Activated T-cell treated with anti-CD3 and anti-CD28 coated beads for 4 hours (primary cell): ENCODE results near the gene FAM171A2.

Experiments used
- DNase-seq: peaks from one replicate; pipeline ENCODE4 v3.0.0-alpha.2; 2020

Gene FAM171A2

GRCh38 chr17:44318077-44318892 lies 45.4 kb downstream of the FAM171A2 start:
- no peak for DNase-seq

GRCh38 chr17:44317545-44317944 lies 46.1 kb downstream of the FAM171A2 start:
- DNase-seq, result no peak

- DNase-seq, result no peak
Measured at GRCh38 chr17:44315760-44316731, 47.6 kb downstream of the FAM171A2 start.

GRCh38 chr17:44314869-44315661 lies 48.6 kb downstream of the FAM171A2 start:
- DNase-seq, result no peak

- no peak for DNase-seq
Measured at GRCh38 chr17:44314524-44314868, 49.2 kb downstream of the FAM171A2 start.

- DNase-seq, result no peak
Measured at GRCh38 chr17:44314031-44314430, 49.6 kb downstream of the FAM171A2 start.

GRCh38 chr17:44312396-44313104 lies 51.1 kb downstream of the FAM171A2 start:
- no peak for DNase-seq

GRCh38 chr17:44311562-44312181 lies 52.0 kb downstream of the FAM171A2 start:
- no peak for DNase-seq

- no peak for DNase-seq
Measured at GRCh38 chr17:44310609-44311376, 52.9 kb downstream of the FAM171A2 start.

GRCh38 chr17:44310188-44310587 lies 53.5 kb downstream of the FAM171A2 start:
- no peak for DNase-seq

- no peak for DNase-seq
Measured at GRCh38 chr17:44309472-44309871, 54.2 kb downstream of the FAM171A2 start.

- DNase-seq, result no peak
Measured at GRCh38 chr17:44308865-44309264, 54.8 kb downstream of the FAM171A2 start.

- peak; percentile 78 for DNase-seq
Measured at GRCh38 chr17:44308320-44308818, 55.3 kb downstream of the FAM171A2 start, which contains the start of gene RUNDC3A. Gene RUNDC3A (plus strand): TSS chr17:44308601. CDS start chr17:44308833, 232 bp downstream.

GRCh38 chr17:44307387-44308186 lies 56.1 kb downstream of the FAM171A2 start:
- DNase-seq, result no peak

- no peak for DNase-seq
Measured at GRCh38 chr17:44304651-44305050, 59.0 kb downstream of the FAM171A2 start.
